Measurements from ENCODE around the gene PLXDC1. TPM values are rescaled to one million over a fixed set of nuclear protein-coding genes. Genes with fewer than 3 reads are reported as not detected.

PLXDC1 gene
- total and polyA plus RNA-seq, 2 of the 13 experiments (the other 11 are each of a cell fraction or from before 2014, with no cell fraction given), result not detected

DNA sequence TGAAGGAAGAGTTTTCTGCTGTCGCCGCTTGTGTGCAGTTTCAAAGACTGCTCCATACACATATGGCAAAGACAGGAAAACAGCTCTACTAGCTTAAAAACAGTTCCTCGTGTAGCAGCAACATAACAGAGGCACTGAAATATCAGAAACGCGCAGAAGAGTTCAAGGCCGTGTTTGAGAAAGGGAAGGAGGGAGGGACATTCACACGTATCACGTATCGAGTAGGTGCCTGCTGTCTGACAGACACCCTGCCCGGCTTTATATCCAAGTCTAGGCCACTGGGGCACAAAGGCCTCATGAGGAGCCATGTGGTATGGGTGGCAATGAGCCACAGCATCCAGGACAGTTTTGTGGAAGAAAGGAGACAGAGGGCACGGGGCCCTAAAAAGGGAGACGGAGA, 50.3 kb downstream of the PLXDC1 start:
- FAIRE-seq (no peak), ATAC-seq (peak; percentile 55)
- TF ChIP-seq SALL2 (CRISPR knock-in tag; IDR thresholded peaks at IDR 0.05) (no peak), ZNF20 (CRISPR knock-in tag; IDR thresholded peaks at IDR 0.05) (no peak), ZNF75D (CRISPR knock-in tag; IDR thresholded peaks at IDR 0.05; ENCODE audit: borderline replicate concordance) (no peak), PAX8 (CRISPR knock-in tag; IDR thresholded peaks at IDR 0.05; ENCODE audit: borderline replicate concordance) (no peak), ZNF772 (CRISPR knock-in tag; IDR thresholded peaks at IDR 0.05) (no peak), XBP1 (CRISPR knock-in tag; IDR thresholded peaks at IDR 0.05) (no peak), SIX4 (CRISPR knock-in tag; IDR thresholded peaks at IDR 0.05) (no peak), NFIC (IDR thresholded peaks at IDR 0.05; ENCODE audit: low read length) (no peak), PPARG (CRISPR knock-in tag; conservative IDR thresholded peaks at IDR 0.05) (no peak), ZNF564 (CRISPR knock-in tag; IDR thresholded peaks at IDR 0.05) (no peak), ZC3H4 (CRISPR knock-in tag; IDR thresholded peaks at IDR 0.05; ENCODE audit: borderline replicate concordance) (no peak)
- TF ChIP-seq, protein P1, sequence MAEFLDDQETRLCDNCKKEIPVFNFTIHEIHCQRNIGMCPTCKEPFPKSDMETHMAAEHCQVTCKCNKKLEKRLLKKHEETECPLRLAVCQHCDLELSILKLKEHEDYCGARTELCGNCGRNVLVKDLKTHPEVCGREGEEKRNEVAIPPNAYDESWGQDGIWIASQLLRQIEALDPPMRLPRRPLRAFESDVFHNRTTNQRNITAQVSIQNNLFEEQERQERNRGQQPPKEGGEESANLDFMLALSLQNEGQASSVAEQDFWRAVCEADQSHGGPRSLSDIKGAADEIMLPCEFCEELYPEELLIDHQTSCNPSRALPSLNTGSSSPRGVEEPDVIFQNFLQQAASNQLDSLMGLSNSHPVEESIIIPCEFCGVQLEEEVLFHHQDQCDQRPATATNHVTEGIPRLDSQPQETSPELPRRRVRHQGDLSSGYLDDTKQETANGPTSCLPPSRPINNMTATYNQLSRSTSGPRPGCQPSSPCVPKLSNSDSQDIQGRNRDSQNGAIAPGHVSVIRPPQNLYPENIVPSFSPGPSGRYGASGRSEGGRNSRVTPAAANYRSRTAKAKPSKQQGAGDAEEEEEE (CRISPR knock-in tag; IDR thresholded peaks at IDR 0.05; ENCODE audit: borderline replicate concordance), result no peak
- TF ChIP-seq, protein P2, sequence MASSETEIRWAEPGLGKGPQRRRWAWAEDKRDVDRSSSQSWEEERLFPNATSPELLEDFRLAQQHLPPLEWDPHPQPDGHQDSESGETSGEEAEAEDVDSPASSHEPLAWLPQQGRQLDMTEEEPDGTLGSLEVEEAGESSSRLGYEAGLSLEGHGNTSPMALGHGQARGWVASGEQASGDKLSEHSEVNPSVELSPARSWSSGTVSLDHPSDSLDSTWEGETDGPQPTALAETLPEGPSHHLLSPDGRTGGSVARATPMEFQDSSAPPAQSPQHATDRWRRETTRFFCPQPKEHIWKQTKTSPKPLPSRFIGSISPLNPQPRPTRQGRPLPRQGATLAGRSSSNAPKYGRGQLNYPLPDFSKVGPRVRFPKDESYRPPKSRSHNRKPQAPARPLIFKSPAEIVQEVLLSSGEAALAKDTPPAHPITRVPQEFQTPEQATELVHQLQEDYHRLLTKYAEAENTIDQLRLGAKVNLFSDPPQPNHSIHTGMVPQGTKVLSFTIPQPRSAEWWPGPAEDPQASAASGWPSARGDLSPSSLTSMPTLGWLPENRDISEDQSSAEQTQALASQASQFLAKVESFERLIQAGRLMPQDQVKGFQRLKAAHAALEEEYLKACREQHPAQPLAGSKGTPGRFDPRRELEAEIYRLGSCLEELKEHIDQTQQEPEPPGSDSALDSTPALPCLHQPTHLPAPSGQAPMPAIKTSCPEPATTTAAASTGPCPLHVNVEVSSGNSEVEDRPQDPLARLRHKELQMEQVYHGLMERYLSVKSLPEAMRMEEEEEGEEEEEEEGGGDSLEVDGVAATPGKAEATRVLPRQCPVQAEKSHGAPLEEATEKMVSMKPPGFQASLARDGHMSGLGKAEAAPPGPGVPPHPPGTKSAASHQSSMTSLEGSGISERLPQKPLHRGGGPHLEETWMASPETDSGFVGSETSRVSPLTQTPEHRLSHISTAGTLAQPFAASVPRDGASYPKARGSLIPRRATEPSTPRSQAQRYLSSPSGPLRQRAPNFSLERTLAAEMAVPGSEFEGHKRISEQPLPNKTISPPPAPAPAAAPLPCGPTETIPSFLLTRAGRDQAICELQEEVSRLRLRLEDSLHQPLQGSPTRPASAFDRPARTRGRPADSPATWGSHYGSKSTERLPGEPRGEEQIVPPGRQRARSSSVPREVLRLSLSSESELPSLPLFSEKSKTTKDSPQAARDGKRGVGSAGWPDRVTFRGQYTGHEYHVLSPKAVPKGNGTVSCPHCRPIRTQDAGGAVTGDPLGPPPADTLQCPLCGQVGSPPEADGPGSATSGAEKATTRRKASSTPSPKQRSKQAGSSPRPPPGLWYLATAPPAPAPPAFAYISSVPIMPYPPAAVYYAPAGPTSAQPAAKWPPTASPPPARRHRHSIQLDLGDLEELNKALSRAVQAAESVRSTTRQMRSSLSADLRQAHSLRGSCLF (CRISPR knock-in tag; IDR thresholded peaks at IDR 0.05; ENCODE audit: borderline replicate concordance), result no peak
- TF ChIP-seq, protein P3, sequence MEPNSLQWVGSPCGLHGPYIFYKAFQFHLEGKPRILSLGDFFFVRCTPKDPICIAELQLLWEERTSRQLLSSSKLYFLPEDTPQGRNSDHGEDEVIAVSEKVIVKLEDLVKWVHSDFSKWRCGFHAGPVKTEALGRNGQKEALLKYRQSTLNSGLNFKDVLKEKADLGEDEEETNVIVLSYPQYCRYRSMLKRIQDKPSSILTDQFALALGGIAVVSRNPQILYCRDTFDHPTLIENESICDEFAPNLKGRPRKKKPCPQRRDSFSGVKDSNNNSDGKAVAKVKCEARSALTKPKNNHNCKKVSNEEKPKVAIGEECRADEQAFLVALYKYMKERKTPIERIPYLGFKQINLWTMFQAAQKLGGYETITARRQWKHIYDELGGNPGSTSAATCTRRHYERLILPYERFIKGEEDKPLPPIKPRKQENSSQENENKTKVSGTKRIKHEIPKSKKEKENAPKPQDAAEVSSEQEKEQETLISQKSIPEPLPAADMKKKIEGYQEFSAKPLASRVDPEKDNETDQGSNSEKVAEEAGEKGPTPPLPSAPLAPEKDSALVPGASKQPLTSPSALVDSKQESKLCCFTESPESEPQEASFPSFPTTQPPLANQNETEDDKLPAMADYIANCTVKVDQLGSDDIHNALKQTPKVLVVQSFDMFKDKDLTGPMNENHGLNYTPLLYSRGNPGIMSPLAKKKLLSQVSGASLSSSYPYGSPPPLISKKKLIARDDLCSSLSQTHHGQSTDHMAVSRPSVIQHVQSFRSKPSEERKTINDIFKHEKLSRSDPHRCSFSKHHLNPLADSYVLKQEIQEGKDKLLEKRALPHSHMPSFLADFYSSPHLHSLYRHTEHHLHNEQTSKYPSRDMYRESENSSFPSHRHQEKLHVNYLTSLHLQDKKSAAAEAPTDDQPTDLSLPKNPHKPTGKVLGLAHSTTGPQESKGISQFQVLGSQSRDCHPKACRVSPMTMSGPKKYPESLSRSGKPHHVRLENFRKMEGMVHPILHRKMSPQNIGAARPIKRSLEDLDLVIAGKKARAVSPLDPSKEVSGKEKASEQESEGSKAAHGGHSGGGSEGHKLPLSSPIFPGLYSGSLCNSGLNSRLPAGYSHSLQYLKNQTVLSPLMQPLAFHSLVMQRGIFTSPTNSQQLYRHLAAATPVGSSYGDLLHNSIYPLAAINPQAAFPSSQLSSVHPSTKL (CRISPR knock-in tag; IDR thresholded peaks at IDR 0.05), result peak; percentile 55
- TF ChIP-seq, protein P4, sequence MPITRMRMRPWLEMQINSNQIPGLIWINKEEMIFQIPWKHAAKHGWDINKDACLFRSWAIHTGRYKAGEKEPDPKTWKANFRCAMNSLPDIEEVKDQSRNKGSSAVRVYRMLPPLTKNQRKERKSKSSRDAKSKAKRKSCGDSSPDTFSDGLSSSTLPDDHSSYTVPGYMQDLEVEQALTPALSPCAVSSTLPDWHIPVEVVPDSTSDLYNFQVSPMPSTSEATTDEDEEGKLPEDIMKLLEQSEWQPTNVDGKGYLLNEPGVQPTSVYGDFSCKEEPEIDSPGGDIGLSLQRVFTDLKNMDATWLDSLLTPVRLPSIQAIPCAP (CRISPR knock-in tag; IDR thresholded peaks at IDR 0.05; ENCODE audit: low read depth), result no peak

More for the DNA sequence above, 50.3 kb downstream of the PLXDC1 start:
- in situ Hi-C loops (cut with HindIII; ENCODE audit: extremely low pct_ligation_motif_present, low pct_unique_long_range_greater_than_20kb) (no loop called here), intact Hi-C loops (cut with micrococcal nuclease; ENCODE audit: unreplicated experiment) (no loop called here)
- no peak overlapping the region for H3K9ac ChIP-seq (ENCODE audit: insufficient read depth, low read depth, low read length)
- CTCF ChIA-PET (ENCODE audit: low intra/inter-chr PET ratio, low total read pairs), result no interaction called here
- no peaks in the 10 kb centered on the region for H3K79me2 ChIP-seq (ENCODE audit: insufficient read depth, low read length)
- no peaks in the 10 kb centered on the region for H4K20me1 ChIP-seq (ENCODE audit: insufficient read depth, low read length)
- no peaks in the 10 kb centered on the region for H3K9me3 ChIP-seq (ENCODE audit: low read length)
- POLR2A ChIA-PET, result no interaction called here
- BruUV-seq (replicated peaks), result no TSS peak
- peaks cover 5 to 60% of the 10 kb centered on the region in 2 experiments; a peak in 4 of 5 replicates for H3K27me3 ChIP-seq (ENCODE audit: control insufficient read depth in 1 of 2, insufficient read depth in 2 of 2, low read length in 2 of 2)
- no peak overlapping the region for H3K4me3 ChIP-seq (replicated peaks in 1 of 3; ENCODE audit: insufficient read depth in 1 of 3, low read depth in 2 of 3, low read length in 3 of 3)
- peaks cover 18% of the 10 kb centered on the region for H3K4me1 ChIP-seq (ENCODE audit: insufficient read depth, low read length)
- H3K27ac ChIP-seq (ENCODE audit: extremely low read length, insufficient read depth, low read length), result no peak overlapping the region
- no peak overlapping the region for H2AFZ ChIP-seq (ENCODE audit: low read length)
- peak; percentile 28 for DNase-seq (ENCODE audit: low spot score)
- no peaks in the 10 kb centered on the region for H3K36me3 ChIP-seq (replicated peaks in 1 of 2; ENCODE audit: control insufficient read depth in 1 of 2, insufficient read depth in 2 of 2, low read length in 2 of 2)
- 38% methylated on average over 12 of the region's 12 CpGs for WGBS (ENCODE audit: low lambda C conversion rate)
- no peak overlapping the region for H3K4me2 ChIP-seq (ENCODE audit: low read depth, low read length)
